Pulmonary artery endothelial cell (primary cell): ENCODE measurements around the gene CDKN2B-AS1. TPM values are rescaled to one million over a fixed set of nuclear protein-coding genes. Genes with fewer than 3 reads are reported as not detected.

Source experiments
- DNase-seq: peaks from one replicate; pipeline ENCODE4 v3.0.0-alpha.2; 2011; ENCODE audit warnings: low read depth, low spot score
- total RNA-seq: library from RNA; depleted of rRNA; stranded (reverse); fragments of >200 nt; gene quantifications from 2 replicates; pipeline ENCODE4 v1.2.3, GENCODE V29; 2014

Gene CDKN2B-AS1
- total RNA-seq, 1 donor from 2014 or later, result 0.66 TPM

- peak; percentile 24 for DNase-seq
Observed at GRCh38 chr9:22084336-22085035, 89.9 kb downstream of the CDKN2B-AS1 start.

DNA sequence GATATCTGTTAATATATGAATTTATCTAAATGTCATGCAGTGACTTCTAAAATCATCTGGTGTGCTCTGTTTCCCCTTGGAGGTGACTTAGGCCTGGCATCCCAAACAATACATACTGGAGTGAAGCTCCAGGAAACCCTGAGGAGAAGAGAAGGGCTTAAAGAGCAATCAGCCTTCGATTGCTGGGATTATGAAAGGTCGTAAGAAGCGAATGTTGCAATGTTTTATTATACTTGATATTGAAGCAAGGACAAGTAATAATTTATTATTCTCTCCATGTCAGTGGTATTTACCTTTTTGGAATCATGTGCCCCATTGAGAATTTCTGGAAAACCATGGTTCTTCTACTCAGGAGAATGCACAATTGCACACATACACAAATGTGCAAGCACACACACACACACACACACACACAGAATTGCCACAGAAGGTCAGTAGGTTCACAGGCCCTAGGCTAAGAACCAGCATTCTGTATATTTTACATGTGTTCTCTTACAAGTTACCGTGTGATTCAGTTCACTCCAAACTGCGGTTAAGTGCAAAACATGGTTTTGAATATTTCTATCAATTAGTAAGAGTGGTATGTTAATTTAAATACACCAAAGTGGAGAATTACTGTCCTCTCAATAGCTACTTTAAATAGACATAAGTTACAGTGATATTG lies 93.6 kb downstream of the CDKN2B-AS1 start:
- no peak for DNase-seq

DNA sequence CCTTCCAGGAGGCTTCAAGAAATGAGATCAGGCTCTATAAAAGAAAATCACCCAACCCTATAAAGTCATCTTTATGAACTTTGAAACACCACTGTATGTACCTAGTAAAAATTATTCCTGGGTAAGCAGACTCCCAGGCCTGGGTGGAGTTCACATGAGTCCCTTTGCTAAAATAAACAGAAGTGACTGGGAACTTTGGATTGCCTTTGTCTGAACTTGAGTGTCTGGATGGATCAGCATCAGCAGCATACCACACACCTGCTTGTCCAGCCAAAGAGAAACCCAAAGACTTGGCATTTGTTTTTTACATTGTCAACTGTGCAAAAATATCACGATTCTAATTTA lies 94.1 kb downstream of the CDKN2B-AS1 start:
- DNase-seq, result no peak

DNA sequence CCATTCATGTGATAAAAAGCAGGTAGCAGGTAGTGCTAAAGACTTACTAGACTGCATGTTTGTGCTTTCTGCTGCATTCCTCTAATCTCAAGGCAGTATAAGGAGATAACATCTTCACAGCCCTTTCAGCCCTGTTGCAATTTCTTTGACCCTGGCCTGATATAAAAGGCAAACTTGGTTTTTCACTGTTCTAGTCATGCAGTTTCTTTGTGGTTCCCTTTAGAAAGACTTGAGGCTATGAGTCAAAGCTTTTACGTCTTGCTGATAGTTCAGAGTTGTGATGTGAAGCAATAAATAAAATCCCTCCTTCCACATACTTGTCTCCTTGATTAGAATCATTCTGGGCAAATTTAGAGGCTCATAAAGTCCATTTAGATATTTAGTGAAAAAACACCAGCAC lies 103.1 kb downstream of the CDKN2B-AS1 start:
- DNase-seq, result no peak

DNA sequence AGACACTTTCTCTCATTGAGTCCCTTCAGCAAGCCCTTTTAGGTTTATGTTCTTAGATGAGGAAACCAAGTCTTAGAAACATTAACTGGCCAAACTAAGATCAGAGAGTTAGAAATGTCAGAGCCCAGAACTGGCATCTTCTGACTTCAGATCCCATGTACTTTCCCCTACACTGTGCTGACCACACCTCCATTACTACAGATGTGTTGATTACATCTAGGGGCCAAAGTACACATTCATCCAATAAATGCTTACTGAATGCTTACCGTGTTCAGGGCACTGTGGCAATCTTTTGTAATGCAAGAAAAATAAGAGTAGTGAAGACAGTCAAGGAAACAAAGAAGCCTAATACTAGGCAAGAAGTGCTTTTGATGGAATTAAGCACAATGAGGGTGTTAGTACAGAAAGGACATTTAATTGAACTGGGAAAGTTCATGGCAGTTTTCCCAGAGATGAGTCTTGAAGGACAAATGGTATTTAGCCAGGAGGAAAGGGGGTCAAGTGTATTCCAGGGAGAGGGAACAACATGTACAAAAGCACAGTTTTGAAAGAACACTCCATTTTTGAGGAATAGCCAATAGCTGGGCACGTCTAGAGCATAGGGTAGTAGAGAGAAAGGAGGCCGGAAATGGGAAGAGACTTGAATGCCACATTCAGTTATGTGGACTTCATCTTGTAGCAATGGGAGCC lies 104.2 kb downstream of the CDKN2B-AS1 start:
- DNase-seq, result no peak

DNA sequence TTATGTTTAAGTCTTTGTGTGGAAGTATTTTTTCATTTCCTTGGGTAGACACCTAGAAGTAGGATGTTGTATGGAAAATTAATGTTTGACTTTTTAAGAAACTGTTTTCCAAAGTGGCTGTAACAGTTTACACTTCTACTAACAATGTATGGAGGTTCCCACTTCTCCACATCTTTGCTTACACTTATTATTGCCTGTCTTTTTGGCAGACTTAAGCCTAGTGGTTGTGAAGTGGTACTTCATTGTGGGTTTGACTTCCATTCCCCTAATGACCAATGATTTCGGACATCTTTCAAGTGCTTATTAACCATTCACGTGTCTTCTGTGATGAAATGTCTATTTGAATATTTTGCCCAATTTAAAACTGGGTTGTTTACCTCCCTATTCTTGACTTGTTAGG lies 106.0 kb downstream of the CDKN2B-AS1 start:
- no peak for DNase-seq

DNA sequence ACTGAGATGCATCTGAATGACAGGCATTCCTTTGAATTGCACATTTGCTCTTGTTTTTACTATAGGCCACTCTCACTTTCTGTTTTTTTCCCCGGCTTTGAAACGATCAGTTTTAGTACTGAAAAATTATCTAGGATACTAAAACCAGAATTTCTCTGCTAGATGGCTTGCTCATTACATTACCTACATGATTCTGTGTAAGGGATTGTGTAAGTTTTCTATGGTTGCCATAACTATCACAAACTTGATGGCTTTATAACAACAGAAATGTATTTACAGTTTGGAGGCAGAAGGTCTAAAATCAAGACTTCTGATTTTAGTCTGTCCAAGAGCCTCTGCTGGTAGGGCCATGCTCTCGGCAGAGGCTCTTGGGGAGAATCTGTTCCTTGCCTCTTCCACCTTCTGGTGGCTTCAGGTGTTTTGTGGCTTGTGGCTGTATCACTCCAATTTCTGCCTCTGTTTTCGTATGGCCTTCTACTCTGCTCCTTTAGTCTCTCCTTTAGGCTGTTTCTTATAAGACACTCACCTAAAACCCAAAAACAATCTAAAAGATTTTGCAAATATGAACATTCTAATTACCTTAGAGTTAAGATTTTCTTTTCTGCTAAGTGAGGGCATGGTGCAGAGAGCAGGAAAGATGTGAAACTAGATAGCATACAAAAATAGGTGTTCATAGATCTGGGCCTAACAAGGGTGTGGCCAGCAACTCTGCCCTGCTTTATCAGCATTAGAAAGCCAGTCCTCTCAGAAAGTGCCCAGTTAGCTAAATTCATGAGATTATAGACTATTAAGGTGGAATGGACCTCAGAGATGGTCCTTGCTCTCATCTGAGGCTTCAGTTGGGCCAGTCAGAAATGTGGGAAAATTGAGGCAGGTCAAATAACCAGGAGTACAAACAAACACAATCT lies 107.8 kb downstream of the CDKN2B-AS1 start:
- DNase-seq, result no peak

DNA sequence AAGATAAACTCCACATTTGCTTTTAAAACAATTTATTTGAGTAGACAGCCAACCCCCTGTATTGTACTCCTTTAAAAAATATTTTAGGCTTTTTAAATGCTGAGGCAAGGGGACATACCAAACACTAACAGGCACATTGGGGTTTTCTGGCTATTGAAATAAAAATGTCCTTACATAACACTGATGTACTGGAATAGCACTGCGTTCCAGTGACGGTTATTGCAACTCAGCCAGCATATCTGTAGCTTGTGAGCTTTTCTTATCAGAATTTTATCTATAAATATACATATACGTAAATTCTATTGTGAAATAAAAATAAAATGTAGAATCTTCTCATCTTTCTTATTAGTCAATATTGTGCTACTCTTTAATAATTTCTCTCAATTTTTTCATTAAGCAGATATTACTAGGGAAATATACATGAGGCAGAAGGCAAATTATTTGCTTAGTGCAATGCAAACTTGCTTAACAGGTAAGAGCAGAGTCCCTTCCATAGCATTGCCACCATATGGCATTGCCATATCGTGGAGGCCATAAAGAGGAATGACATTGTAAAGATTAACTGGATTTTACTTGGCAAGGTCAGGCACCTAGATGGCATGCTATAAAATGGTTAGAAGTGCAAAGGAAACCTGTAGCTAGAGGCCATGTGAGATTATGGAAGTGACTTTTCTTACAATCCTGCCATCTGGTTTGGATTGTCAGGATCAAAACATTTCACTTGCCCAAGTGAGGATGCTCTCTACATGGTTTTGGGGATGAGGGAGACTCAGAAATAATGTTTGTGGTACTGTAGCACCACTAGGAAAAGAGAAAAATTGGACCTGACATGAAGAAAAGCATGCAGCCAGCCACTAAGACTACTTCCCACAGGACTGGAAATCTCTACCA lies 109.3 kb downstream of the CDKN2B-AS1 start:
- DNase-seq, result no peak

DNA sequence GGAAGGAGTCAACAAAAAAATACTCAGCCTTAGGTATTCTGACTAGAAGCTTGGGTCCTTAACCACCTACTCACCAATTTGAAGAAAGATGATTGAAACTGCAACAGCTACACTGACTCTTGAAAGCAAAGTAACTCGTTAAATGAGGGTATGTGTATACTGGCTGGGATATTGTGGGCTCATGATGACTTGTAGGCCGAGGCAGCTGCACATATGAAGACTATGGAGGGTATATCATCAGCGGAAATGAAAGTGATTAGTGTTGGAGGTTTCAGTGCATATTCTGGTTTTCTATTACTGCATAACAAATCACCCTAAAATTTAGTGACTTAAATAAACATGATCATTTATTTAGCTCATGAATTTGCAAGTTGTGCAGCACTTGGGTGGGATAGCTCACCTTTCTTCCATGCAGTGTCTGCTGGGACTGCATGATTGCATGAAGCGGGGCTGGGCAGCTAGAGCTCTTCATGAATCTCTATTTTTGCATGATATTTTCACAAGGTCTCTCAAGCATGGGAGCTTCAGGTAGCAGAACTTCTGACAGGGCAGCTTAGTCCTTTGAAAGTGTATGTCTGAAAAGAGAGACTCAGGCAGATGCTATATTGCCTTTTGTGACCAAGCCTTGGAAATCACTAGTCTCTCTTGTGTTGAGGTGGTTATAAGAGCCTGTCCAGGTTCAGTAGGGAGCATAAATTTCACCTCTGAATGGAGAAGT lies 110.6 kb downstream of the CDKN2B-AS1 start:
- DNase-seq, result no peak

DNA sequence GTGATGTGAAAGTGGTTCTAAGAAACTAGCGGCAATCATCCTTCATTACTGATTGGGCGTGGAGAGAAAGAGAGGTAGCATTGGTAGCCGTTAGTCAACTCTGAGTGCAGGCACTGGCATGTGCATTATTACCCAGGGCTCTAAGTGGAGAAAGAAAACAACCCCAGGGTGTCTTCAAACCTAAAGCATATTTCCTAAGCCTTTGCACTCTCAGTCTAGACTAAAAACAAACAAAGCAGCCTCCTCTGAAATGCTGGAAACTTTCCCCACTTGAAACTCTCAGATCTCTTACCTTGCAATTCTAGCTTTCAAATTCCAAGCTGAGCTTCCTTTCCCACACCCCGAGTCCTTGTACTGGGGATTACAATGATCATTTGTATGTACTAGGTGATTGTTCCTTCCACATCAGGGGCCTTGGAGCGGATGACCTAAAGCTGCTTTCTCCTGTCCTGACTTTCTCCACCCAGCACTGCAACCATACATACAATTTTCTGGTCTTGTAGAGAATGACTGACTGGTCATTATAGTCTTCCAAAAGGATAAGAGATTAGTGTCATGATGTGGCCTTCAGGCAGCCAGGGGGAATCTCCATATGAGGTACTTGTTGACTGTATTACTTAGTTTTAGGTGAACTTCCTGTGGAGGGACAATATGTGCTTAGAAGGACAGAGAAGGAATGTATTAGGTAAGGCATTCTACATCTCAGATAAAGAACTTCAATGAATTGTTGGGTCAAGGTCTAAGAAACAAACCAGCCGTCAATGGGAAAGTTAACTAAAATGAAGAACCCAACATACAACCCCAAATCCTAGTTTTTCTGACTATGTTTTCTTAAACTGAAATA lies 112.8 kb downstream of the CDKN2B-AS1 start:
- DNase-seq, result no peak

DNA sequence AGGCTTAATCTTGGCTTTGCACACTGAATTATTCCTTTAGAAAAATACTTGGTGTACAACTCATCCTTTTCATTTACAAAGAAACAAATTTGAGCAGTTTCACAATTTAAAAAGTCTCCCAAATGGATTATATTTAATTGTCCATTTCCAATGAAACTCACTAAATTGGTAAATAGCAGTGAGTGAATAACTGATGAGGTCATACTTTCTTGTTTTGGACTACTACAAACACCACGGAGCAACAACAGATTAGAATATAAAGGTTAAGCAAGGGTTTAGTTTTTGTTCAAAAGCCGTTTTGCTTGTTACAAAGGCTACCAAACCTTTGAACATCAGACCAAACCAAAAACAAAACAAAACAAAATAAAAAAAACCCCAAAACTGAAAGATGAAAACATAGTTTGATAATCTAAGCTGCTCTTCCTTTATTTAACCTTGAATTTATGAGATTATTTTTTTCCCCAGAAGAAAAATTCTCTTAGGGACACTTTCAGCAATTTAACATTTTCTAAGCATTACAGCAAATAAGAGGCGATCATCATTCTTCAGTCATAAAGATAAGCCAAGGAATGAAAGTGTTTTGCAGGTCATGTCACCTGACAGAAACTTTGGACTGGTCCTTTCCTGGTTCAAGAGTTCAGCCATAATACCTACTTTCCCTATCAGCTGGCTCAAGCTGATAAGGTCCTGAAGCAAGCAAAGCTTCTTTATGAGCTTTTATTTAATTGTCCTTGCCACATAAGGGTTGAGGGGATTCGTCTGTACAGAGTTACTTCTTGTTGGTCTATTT lies 114.2 kb downstream of the CDKN2B-AS1 start:
- DNase-seq, result no peak

DNA sequence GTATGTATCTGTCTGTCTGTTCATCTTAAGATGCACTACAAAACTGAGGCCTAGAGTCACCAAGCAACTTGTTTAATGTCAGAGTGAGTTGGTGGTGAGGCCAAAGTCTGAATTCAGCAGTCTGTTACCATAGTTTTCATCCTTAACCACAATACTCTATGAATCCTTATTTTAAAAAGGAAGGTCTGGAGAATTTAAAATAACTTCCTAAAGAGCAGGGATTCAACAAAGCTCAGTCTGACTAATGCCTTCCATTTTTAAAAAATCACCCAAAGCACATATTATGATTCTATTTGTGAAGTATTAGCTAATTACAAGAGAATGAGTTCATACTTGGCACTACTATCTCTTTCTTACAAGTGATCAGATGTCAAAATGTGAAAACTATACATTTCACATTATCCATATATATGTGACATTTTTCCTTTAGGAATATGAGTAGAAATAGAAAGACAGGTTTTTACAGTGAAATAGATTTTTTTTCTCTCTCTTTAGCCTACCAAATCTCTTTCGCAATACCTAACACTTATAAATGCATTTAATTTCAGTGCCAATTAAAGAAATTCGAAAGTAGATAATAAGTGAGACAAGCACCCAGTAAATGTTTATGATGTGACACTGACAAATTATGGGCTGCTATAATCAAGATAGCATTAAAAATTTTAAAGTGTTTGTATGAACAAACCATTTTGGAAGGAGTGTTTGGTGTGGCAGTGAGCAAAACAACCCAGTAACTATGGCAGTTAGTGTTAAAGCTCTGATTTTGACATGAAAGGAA lies 116.8 kb downstream of the CDKN2B-AS1 start:
- no peak for DNase-seq

GRCh38 chr9:22111954-22112247 lies 117.3 kb downstream of the CDKN2B-AS1 start:
- DNase-seq, result no peak

GRCh38 chr9:22112870-22113821 lies 118.6 kb downstream of the CDKN2B-AS1 start:
- DNase-seq, result no peak

DNA sequence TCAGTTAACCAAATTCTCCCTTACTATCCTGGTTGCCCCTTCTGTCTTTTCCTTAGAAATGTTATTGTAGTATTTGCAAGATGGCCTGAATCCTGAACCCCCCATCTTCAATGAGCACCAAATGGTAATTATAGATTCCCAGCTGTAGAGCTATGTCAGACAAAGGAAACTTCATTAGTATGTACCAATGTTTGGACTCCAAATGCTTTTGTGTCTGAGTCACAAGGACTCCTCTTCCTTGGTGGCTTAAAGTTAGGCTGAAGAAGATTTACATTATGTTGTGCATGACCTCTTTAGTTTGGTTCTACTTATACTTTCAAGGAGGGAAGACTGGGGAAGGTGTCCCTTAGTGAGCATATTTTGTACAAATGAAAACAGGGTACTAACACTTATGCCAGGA lies 120.4 kb downstream of the CDKN2B-AS1 start:
- DNase-seq, result no peak

GRCh38 chr9:22116758-22117157 lies 122.2 kb downstream of the CDKN2B-AS1 start:
- no peak for DNase-seq
